K562 (cell line): Measurements from ENCODE around the gene TLE3. TPM values are rescaled to one million over a fixed set of nuclear protein-coding genes. Genes with fewer than 3 reads are reported as not detected.

ENCODE experiments used
- ATAC-seq: fragments of 200-7000 bp; cut with Tn5 transposase; 3 replicates; pipeline ENCODE4 v1.9.1; 2020; ENCODE audit warnings: moderate library complexity
- BruUV-seq: library from RNA; stranded (reverse); fragments of 400-500 nt; replicated peaks from 2 replicates; lab custom pipeline; 2021; lab: Mats Ljungman, UMichigan
- CTCF ChIA-PET: fragments of 300-600 bp; formaldehyde crosslinking; extraction: SDS; loops from one replicate; lab custom pipeline; 2021; ENCODE audit warnings: low intra/inter-chr PET ratio; lab: Yijun Ruan, JAX
- POLR2A ChIA-PET: fragments of 300-600, 350-650 bp; sonication (Branson Sonifier 250); formaldehyde crosslinking; extraction: SDS; loops from one replicate; lab custom pipeline; 2021; ENCODE audit warnings: antibody characterized with exemption, inconsistent platforms; lab: Yijun Ruan, JAX
- DNase-seq, 4 experiments: peaks; one replicate each; pipeline versions ENCODE4 v3.0.0 to v3.0.0-alpha.2; 2011 to 2018; ENCODE audit warnings: low spot score in 3 of 4, mixed read lengths in 3 of 4; ENCODE audit errors: extremely low read depth in 1 of 4
- FAIRE-seq: peaks from 2 replicates; lab custom pipeline; 2011; peaks lifted over from hg19 to GRCh38; lab: Jason Lieb, UNC
- H2AFZ ChIP-seq: 2 replicates; pipeline ENCODE4 v1.6.0; 2011; ENCODE audit warnings: low read depth, low read length, control low read depth, inconsistent platforms
- H3K27ac ChIP-seq: fragments of 200-600 bp; 3 replicates; pipeline ENCODE4 v1.8.0; 2011; ENCODE audit warnings: low read depth, mild to moderate bottlenecking, control low read depth, inconsistent platforms, low read length, moderate library complexity, mixed read lengths; ENCODE audit errors: extremely low read depth
- H3K27me3 ChIP-seq, 2 experiments: fragments of 300-600 bp in 1 of 2; 2 replicates in 1 of 2; 3 replicates in 1 of 2; pipeline versions ENCODE4 v1.6.0 to v1.8.0; 2011; ENCODE audit warnings: inconsistent platforms in 2 of 2, low read length in 2 of 2, mild to moderate bottlenecking in 1 of 2, mixed read lengths in 1 of 2, moderate library complexity in 1 of 2; ENCODE audit not compliant: control insufficient read depth in 2 of 2, insufficient read depth in 2 of 2
- H3K36me3 ChIP-seq: fragments of 300-600 bp; 3 replicates; pipeline ENCODE4 v1.8.0; 2011; ENCODE audit warnings: mild to moderate bottlenecking, low read length, inconsistent platforms; ENCODE audit not compliant: control insufficient read depth, insufficient read depth
- H3K4me1 ChIP-seq, 2 experiments: fragments of 200-600 bp in 1 of 2; replicated peaks in 1 of 2; 2 replicates in 1 of 2; 3 replicates in 1 of 2; pipeline versions ENCODE4 v1.5.1 to v1.8.0; 2011; ENCODE audit warnings: inconsistent platforms in 2 of 2, low read length in 2 of 2, mild to moderate bottlenecking in 1 of 2, mixed read lengths in 1 of 2, moderate library complexity in 1 of 2; ENCODE audit not compliant: control insufficient read depth in 2 of 2, insufficient read depth in 2 of 2
- H3K4me2 ChIP-seq: 2 replicates; pipeline ENCODE4 v1.6.1; 2011; ENCODE audit warnings: low read length, control low read depth, inconsistent platforms, mixed read lengths; ENCODE audit not compliant: insufficient read depth
- H3K4me3 ChIP-seq: fragments of 200-600 bp; sonication (generic), shearing (Covaris generic); 2 replicates; pipeline ENCODE4 v1.5.1; 2016; ENCODE audit warnings: control low read depth, inconsistent platforms
- H3K79me2 ChIP-seq: fragments of 200-600 bp; 3 replicates; pipeline ENCODE4 v1.8.0; 2011; ENCODE audit warnings: low read length, inconsistent platforms; ENCODE audit not compliant: control insufficient read depth, insufficient read depth
- H3K9ac ChIP-seq, 2 experiments: 2 replicates each; pipeline versions ENCODE4 v1.6.0 to v1.6.1; 2011; ENCODE audit warnings: low read depth in 2 of 2, low read length in 2 of 2, control low read depth in 1 of 2, inconsistent platforms in 1 of 2, mild to moderate bottlenecking in 1 of 2, mixed read lengths in 1 of 2; ENCODE audit not compliant: insufficient read depth in 1 of 2
- H3K9me1 ChIP-seq: one replicate; pipeline ENCODE4 v1.6.0; 2011; ENCODE audit warnings: inconsistent platforms, mild to moderate bottlenecking, low read length, moderate library complexity; ENCODE audit not compliant: control insufficient read depth, insufficient read depth
- H3K9me3 ChIP-seq: replicated peaks from 2 replicates; pipeline ENCODE4 v1.5.1; 2011; ENCODE audit warnings: low read depth, low read length, inconsistent platforms; ENCODE audit not compliant: control insufficient read depth, insufficient read depth
- H4K20me1 ChIP-seq: replicated peaks from 2 replicates; pipeline ENCODE4 v1.6.1; 2011; ENCODE audit warnings: low read length, inconsistent platforms, mixed read lengths; ENCODE audit not compliant: control insufficient read depth, insufficient read depth
- MIER1 ChIP-seq: fragments of 450-650 bp; IDR thresholded peaks from 2 replicates; pipeline ENCODE4 v1.6.1; 2016; ENCODE audit warnings: antibody characterized with exemption, mild to moderate bottlenecking, low read depth
- NCOA1 ChIP-seq: fragments of 450-650 bp; IDR thresholded peaks from 2 replicates; pipeline ENCODE4 v1.6.1; 2016; ENCODE audit warnings: low read depth
- POLR2H ChIP-seq: IDR thresholded peaks from 2 replicates; pipeline ENCODE4 v1.6.1; 2016; ENCODE audit warnings: missing genetic modification characterization, low read depth, mild to moderate bottlenecking, control low read depth, missing compliant biosample characterization, moderate library complexity
- ZNF121 ChIP-seq: sonication (generic); formaldehyde crosslinking; conservative IDR thresholded peaks from 2 replicates; pipeline ENCODE4 v1.8.0; 2022; ENCODE audit warnings: missing genetic modification reagents
- ZZZ3 ChIP-seq: fragments of 450-650 bp; IDR thresholded peaks from 2 replicates; pipeline ENCODE4 v1.6.1; 2016; ENCODE audit warnings: antibody characterized with exemption, mild to moderate bottlenecking, moderate library complexity
- WGBS: fragments of 100-300 bp; shearing (Covaris generic); methylation state at CpG from one replicate; pipeline ENCODE4 v1.1.6; 2016; ENCODE audit warnings: low coverage, mixed read lengths; ENCODE audit not compliant: insufficient coverage; ENCODE audit errors: missing lambda C conversion rate; 5-methylcytosine and 5-hydroxymethylcytosine counted together
- in situ Hi-C: fragments of 300-500 bp; cut with MboI; formaldehyde crosslinking; loops from 4 replicates; pipeline ENCODE4 v1.15.0; 2018; ENCODE audit warnings: inconsistent platforms, mixed read lengths
- intact Hi-C: fragments of 100-400 bp; cut with micrococcal nuclease; formaldehyde crosslinking; loops from 2 replicates; pipeline ENCODE4 v1.14.2; 2022
- polyA plus RNA-seq, 8 experiments: library from polyadenylated mRNA; depleted of rRNA in 4 of 8; stranded (reverse) in 5 of 8; unstranded in 3 of 8; fragments of >200 nt; fragmentation: Nextera tagmentation in 2 of 8; fragmentation: Illumina TruSeq in 1 of 8; extraction: Ambion mirVana in 2 of 8; extraction: Trizol in 1 of 8; gene quantifications; 2 replicates each; pipeline versions ENCODE4 v1.2.1 to v1.2.3, GENCODE V29; 2011 to 2014; ENCODE audit warnings: inconsistent platforms in 1 of 8, missing spikeins in 1 of 8
- total RNA-seq, 7 experiments: library from RNA; depleted of rRNA in 6 of 7; stranded (reverse); fragments of >200 nt in 6 of 7; fragmentation: Illumina TruSeq in 2 of 7; extraction: Trizol in 2 of 7; gene quantifications; 2 replicates each; pipeline versions ENCODE4 v1.2.1 to v1.2.3, GENCODE V29; 2011 to 2021; ENCODE audit warnings: low replicate concordance in 1 of 7

The TLE3 gene
- total and polyA plus RNA-seq, 9 of the 15 experiments (the other 6 are each of a cell fraction or from before 2014, with no cell fraction given): 1.5 to 84.2 (median 14.1) TPM

GRCh38 chr15:70146771-70147170 is 49.1 kb upstream of the TLE3 start:
- TF ChIP-seq ZNF121: peak; percentile 49
- TF ChIP-seq NCOA1: no peak
- TF ChIP-seq, all 486 proteins: peak for 1
- H3K9me1 ChIP-seq: no peaks in the 10 kb centered on the region
- DNase-seq: no peak
- peaks cover 11 to 36% of the 10 kb centered on the region in 2 experiments for H3K27me3 ChIP-seq
- H3K36me3 ChIP-seq: no peaks in the 10 kb centered on the region
- no peak overlapping the region for H3K9ac ChIP-seq
- no peak overlapping the region for H2AFZ ChIP-seq
- peaks cover 0 to 11% of the 10 kb centered on the region in 2 experiments; a peak in 3 of 5 replicates for H3K4me1 ChIP-seq
- ChIA-PET CTCF (no interaction called here), POLR2A (no interaction called here)
- no peaks in the 10 kb centered on the region for H3K79me2 ChIP-seq
- H3K4me3 ChIP-seq: no peak overlapping the region
- 2% methylated on average over 5 of the region's 5 CpGs for WGBS
- in situ Hi-C loops: no loop called here
- intact Hi-C loops: no loop called here
- FAIRE-seq: no peak
- H3K4me2 ChIP-seq: no peak overlapping the region
- no peaks in the 10 kb centered on the region for H3K9me3 ChIP-seq
- no peak for ATAC-seq
- H3K27ac ChIP-seq: no peak overlapping the region
- no peaks in the 10 kb centered on the region for H4K20me1 ChIP-seq
- BruUV-seq: no TSS peak

- intact Hi-C loops (no loop called here), in situ Hi-C loops (no loop called here)
- no peaks in the 10 kb centered on the region for H4K20me1 ChIP-seq
- peaks cover 0 to 11% of the 10 kb centered on the region in 2 experiments; a peak in 3 of 5 replicates for H3K4me1 ChIP-seq
- DNase-seq (no peak), ATAC-seq (no peak), FAIRE-seq (no peak)
- no peak overlapping the region for H2AFZ ChIP-seq
- no peaks in the 10 kb centered on the region for H3K9me1 ChIP-seq
- H3K27me3 ChIP-seq: peaks cover 11 to 40% of the 10 kb centered on the region in 2 experiments
- no peak overlapping the region for H3K4me3 ChIP-seq
- H3K9me3 ChIP-seq: no peaks in the 10 kb centered on the region
- BruUV-seq: no TSS peak
- no peak overlapping the region for H3K27ac ChIP-seq
- no peaks in the 10 kb centered on the region for H3K79me2 ChIP-seq
- no peak overlapping the region for H3K9ac ChIP-seq
- TF ChIP-seq ZZZ3 (no peak), MIER1 (no peak), POLR2H (tag) (no peak)
- H3K4me2 ChIP-seq: no peak overlapping the region
- ChIA-PET CTCF (no interaction called here), POLR2A (interaction anchor here (0.6 kb wide), 1 partner anchor 21 kb away, joined by 3 read pairs; no protein-coding TSS in a partner anchor)
- H3K36me3 ChIP-seq: no peaks in the 10 kb centered on the region
These were observed 48.4 kb upstream of the TLE3 start for GRCh38 chr15:70146162-70146561.
